HepG2 (cell line): ENCODE data around the gene CRYBA1.

Experiments used
- CTCF ChIP-seq: sonication (generic); formaldehyde crosslinking; IDR thresholded peaks from 2 replicates; pipeline ENCODE4 v1.5.0; 2020; ENCODE audit warnings: mild to moderate bottlenecking, missing genetic modification reagents, moderate library complexity
- EED ChIP-seq: sonication (generic); formaldehyde crosslinking; IDR thresholded peaks from 2 replicates; pipeline ENCODE4 v1.5.0; 2020; ENCODE audit warnings: mild to moderate bottlenecking, missing genetic modification reagents
- EP300 ChIP-seq, 3 experiments: sonication (generic) in 1 of 3; formaldehyde crosslinking in 1 of 3; IDR thresholded peaks; 2 replicates each; pipeline versions ENCODE4 v1.5.1 to v1.6.1; 2011 to 2020; ENCODE audit warnings: low read depth in 2 of 3, low read length in 2 of 3, borderline replicate concordance in 1 of 3, improper control_type of control experiment in 1 of 3, mild to moderate bottlenecking in 1 of 3, missing genetic modification reagents in 1 of 3, moderate library complexity in 1 of 3
- NFIC ChIP-seq: IDR thresholded peaks from 2 replicates; pipeline ENCODE4 v1.6.1; 2012; ENCODE audit warnings: mild to moderate bottlenecking, low read length, inconsistent platforms
- SMAD3 ChIP-seq: sonication (generic); formaldehyde crosslinking; IDR thresholded peaks from 2 replicates; pipeline ENCODE4 v1.4.0; 2020; ENCODE audit warnings: missing genetic modification reagents
- UBTF ChIP-seq: sonication (generic); formaldehyde crosslinking; IDR thresholded peaks from 2 replicates; pipeline ENCODE4 v1.4.0; 2020; ENCODE audit warnings: mild to moderate bottlenecking, missing genetic modification reagents
- ZBTB49 ChIP-seq: sonication (generic); formaldehyde crosslinking; IDR thresholded peaks from 2 replicates; pipeline ENCODE4 v1.4.0; 2020; ENCODE audit warnings: missing genetic modification reagents, borderline replicate concordance
- ZNF280B ChIP-seq: sonication (generic); formaldehyde crosslinking; IDR thresholded peaks from 2 replicates; pipeline ENCODE4 v1.5.0; 2020; ENCODE audit warnings: missing genetic modification reagents, mild to moderate bottlenecking, borderline replicate concordance
- ZNF737 ChIP-seq: sonication (generic); formaldehyde crosslinking; IDR thresholded peaks from 2 replicates; pipeline ENCODE4 v1.5.0; 2020; ENCODE audit warnings: missing genetic modification reagents, mild to moderate bottlenecking, borderline replicate concordance
- ZNF746 ChIP-seq: sonication (generic); formaldehyde crosslinking; IDR thresholded peaks from 2 replicates; pipeline ENCODE4 v1.8.0; 2022; ENCODE audit warnings: mild to moderate bottlenecking, missing genetic modification reagents

GRCh38 chr17:29295420-29295819, 48.8 kb downstream of the CRYBA1 start:
- TF ChIP-seq EED (no peak), UBTF (no peak), EP300 (IDR thresholded peaks at IDR 0.05; ENCODE audit: low read depth in 2 of 2, low read length in 2 of 2) (no peak), EP300 (CRISPR knock-in tag; IDR thresholded peaks at IDR 0.05; ENCODE audit: borderline replicate concordance) (no peak), ZNF746 (CRISPR knock-in tag) (no peak), CTCF (CRISPR knock-in tag) (no peak), NFIC (no peak), SMAD3 (CRISPR knock-in tag) (no peak), ZNF280B (CRISPR knock-in tag) (no peak), ZBTB49 (CRISPR knock-in tag) (no peak), ZNF737 (no peak)
